Measurements from ENCODE around the gene EEFSEC.

The EEFSEC gene

GRCh38 chr3:128322030-128323022, 169.0 kb downstream of the EEFSEC start:
- no peak overlapping the region for H3K4me3 ChIP-seq (ENCODE audit: low read depth, low read length)
- TF ChIP-seq CTCF (IDR thresholded peaks at IDR 0.05; ENCODE audit: low read depth, low read length) = peak; percentile 62

DNA sequence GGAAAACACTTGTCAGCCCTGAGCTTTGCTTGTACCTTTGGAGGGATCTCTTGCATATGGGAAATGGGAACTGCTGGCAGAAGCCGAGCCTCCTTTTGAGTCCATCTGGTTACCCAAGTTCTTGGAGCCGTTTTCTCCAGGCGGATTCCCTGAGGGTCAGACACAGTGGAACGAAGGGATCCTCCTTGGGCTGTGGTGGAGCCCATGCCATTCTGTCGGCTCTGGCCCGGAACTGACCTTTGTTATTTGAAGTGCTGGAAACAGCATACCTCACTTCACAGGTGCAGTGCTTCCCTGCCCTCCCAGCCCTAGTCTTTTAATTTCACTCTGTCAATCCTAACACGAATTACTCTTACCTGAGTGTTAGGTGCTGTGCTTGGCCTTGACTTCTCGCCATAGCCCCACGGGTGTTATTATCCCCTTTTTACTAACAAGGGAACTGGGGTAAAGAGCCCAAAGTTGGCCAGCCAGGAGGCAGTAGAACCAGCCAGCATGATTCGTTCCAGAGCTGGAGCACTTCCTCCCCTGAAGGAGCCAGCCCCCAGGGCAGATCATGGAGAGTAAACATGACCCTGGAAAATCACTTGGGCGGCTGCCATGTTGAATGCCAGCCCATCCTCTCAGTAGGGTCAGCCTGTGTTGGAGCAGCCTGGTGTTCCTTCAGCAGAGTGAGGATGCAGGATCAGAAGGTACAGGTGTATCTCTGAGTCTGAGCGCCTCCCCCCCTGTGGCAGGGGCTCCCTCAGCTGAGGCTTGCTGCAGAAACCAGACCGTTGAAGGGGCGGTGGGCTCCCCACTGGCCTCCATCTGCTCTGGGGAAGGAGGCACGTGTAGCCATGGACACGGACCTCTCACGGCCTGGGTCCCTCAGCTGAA, 170.2 kb downstream of the EEFSEC start:
- no peak overlapping the region for H3K4me3 ChIP-seq (ENCODE audit: low read depth, low read length)
- TF ChIP-seq CTCF (IDR thresholded peaks at IDR 0.05; ENCODE audit: low read depth, low read length) = no peak

- H3K4me3 ChIP-seq (ENCODE audit: low read depth, low read length) = no peak overlapping the region
- TF ChIP-seq CTCF (IDR thresholded peaks at IDR 0.05; ENCODE audit: low read depth, low read length) = no peak
Measured at GRCh38 chr3:128324911-128325592, 171.8 kb downstream of the EEFSEC start.

- no peak overlapping the region for H3K4me3 ChIP-seq (ENCODE audit: low read depth, low read length)
- TF ChIP-seq CTCF (IDR thresholded peaks at IDR 0.05; ENCODE audit: low read depth, low read length) = no peak
Measured at GRCh38 chr3:128326051-128326823, 173.0 kb downstream of the EEFSEC start.

GRCh38 chr3:128327606-128328031, 174.3 kb downstream of the EEFSEC start:
- TF ChIP-seq CTCF (IDR thresholded peaks at IDR 0.05; ENCODE audit: low read depth, low read length) = no peak
- H3K4me3 ChIP-seq (ENCODE audit: low read depth, low read length) = no peak overlapping the region

All from WI38 (cell line).